Dermis microvascular lymphatic vessel endothelial cell (primary cell): ENCODE results near the gene DNAJA3. TPM values are rescaled to one million over a fixed set of nuclear protein-coding genes. Genes with fewer than 3 reads are reported as not detected.

ENCODE experiments used
- DNase-seq, 2 donors: peaks; one replicate each; pipeline versions ENCODE4 v3.0.0 to v3.0.0-alpha.2; 2010; ENCODE audit warnings: low read depth in 2 of 2
- total RNA-seq: library from RNA; depleted of rRNA; stranded (reverse); fragments of >200 nt; gene quantifications from 2 replicates; pipeline ENCODE4 v1.2.1, GENCODE V29; 2014

DNAJA3 gene
- total RNA-seq, 1 donor from 2014 or later: 38.0 TPM

DNA sequence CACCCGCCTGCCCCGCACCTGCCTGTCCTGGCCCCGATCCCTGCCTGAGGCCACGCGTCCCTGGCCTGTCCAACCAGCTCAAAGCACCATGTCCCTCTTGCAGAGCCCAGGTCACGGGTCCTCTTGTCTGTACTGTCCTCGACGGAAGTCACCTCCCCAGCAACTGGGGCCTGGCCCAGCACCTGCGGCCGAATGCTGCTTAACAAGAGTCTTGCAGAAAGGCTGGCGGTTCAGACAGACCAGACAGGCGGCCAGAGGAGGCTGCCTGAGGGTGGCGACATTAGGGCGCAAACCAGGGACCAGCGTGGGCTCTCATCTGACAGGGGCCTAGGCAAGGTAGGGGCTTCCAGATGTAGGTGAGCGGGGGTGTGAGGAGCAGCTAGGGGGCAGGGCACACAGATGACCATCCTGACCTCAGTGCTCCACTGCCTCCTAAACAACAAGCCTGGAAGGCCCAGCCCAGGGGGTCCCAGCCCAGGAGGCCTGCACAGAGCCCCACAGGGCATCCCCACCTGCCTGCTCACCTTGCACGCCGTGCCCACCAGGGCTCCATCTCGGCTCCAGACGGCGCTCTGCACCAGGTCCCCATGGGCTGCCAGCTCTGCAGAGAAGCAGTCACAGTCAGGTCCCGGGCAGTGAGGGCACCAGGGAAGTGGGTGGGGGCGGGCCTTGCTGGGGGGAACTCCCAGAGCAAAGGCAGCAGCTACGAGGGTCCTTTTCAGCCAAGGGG, 20.5 kb upstream of the DNAJA3 start:
- no peak for DNase-seq

GRCh38 chr16:4407543-4408322, 17.9 kb upstream of the DNAJA3 start:
- DNase-seq: no peak

DNA sequence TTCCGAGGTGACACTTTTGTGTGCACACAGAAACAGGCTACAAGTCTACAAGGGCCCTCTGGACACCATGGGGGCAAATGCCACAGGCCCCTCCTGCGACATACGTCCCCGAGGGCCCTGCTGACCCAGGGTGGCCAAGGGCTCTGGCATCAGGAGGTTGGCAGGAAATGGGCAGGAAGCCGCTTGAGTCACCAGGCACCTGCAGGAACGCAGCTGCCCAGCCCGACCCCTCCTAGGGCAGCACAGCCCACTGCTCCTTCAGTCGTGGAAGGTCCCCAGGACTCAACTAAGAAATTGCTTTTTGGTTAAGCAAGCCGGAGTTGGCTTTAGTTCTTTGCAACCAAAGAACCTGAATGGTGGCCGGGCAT, 17.4 kb upstream of the DNAJA3 start:
- peak in 1 of 2 donors; percentile 63 for DNase-seq

DNA sequence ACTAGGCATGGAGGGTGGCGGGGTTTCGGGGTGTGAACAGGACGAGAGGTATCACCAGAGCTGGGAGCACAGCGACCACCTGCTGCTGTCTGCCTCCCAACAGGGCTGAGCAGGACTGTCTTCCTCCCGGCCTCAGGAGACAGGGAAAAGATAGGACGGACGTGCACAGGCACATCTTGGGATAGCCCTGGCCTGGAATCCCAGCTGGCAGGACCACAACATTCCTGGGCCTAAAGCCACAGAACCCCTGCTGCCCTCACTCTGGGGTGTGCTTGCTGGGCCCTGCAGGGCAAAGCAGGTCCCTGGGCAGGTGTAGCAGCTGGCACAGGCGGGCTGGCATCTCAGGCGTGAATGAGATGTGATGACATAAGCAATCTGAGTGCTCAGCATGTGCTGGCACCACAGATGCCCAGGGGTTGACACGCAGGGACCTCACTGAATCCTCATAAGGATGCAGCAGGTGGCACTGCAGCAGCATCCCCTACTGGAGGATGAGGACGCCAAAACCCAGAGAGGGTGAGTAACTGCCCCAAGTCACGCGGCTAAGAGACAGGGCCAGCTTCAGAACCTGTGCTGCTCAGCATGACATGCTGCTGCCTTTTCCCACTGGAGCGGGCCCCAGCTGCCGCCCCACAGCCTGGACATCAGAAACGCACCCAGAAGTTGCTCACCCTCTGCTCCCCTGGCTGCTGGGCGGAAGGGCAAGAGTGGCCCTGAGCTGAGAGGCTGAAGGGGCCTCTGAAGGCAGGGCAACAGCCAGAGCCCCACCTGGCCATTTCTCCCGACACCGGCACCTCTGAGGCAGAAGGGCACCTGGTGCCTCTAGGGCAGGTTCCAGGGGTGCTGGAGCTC, 16.4 kb upstream of the DNAJA3 start:
- DNase-seq: no peak

DNA sequence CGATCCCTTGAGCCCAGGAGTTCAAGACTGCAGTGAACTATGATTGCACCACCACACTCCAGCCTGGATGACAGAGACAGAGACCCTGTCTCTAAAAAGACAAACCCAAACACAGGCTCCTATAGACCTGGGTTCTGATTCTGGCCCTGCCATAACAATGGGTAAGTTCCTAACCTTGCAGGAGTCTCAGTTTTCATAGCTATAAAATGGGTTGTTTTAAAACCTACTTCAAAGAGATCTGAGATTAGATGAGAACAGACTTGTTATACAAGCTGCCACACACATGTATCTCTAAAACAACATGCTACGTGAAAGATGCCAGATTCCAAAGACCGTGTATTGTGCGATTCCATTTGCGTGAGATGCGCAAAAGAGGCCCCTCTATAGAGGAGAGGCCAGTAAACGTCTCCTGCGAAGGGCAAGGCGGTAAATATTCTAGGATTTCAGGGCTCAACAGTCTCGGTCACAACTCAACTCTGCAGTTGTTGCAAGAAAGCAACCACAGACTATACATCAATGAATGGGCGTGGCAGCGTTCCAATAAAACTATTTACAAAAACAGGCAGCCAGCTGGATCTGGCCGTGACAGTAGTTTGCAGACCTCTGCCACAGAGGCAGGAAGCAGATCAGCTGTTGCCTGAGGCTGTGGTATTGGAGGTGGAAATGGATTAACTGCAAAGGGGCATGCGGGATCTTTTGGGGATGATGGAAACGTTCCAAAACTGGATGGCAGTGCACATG, 15.2 kb upstream of the DNAJA3 start:
- peak; percentile 84 to 88 for DNase-seq

DNA sequence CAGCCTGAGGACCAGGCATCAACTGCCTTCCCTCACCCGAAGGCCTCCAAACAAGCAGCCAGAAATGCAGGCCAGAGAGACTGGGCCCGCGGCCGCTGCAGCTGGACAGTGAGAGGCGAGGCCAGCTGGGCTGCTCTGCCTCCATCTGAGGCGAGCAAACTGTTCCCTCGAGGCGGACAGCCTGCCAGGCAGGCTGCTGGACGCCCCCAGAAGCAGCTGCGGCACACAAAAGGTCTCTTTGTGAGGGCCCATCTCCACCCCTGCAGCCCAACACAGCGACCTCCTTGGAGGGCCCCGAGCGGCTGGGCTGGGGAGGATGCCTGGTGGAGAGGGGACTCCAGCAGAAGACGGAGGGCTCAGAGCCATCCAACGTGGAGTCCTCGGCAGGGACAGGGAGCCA, 14.0 kb upstream of the DNAJA3 start:
- DNase-seq: no peak

DNA sequence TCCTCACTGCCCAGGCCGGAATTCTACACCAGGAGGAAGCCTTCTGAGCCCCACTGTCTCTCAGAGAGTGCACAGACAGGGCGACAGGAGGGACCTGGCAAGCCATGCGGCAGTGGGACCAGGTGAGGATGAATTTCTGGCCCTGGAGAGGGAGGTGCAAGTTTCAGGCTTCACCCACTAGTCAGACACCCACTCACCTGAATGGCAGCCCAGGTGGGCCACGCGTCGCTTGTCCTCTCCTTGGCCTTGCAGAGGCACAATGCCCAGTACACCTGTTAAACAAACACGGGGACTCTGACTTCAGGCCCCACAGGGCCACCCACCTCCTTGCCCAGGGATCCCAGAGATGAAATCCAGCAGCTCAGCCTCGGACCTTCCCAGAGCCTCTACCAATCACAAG, 13.5 kb upstream of the DNAJA3 start:
- DNase-seq: no peak

GRCh38 chr16:4412854-4413253, 12.8 kb upstream of the DNAJA3 start:
- no peak for DNase-seq

GRCh38 chr16:4414187-4414917, 11.3 kb upstream of the DNAJA3 start:
- no peak for DNase-seq

GRCh38 chr16:4415538-4416199, 10.0 kb upstream of the DNAJA3 start:
- peak in 1 of 2 donors; percentile 38 for DNase-seq

GRCh38 chr16:4416200-4417032, 9.3 kb upstream of the DNAJA3 start, which contains the start of gene CORO7:
Gene CORO7, minus strand, starts transcription at chr16:4416596. Its CDS starts 78 bp downstream, at chr16:4416518.
- DNase-seq: peak; percentile 68 to 91

DNA sequence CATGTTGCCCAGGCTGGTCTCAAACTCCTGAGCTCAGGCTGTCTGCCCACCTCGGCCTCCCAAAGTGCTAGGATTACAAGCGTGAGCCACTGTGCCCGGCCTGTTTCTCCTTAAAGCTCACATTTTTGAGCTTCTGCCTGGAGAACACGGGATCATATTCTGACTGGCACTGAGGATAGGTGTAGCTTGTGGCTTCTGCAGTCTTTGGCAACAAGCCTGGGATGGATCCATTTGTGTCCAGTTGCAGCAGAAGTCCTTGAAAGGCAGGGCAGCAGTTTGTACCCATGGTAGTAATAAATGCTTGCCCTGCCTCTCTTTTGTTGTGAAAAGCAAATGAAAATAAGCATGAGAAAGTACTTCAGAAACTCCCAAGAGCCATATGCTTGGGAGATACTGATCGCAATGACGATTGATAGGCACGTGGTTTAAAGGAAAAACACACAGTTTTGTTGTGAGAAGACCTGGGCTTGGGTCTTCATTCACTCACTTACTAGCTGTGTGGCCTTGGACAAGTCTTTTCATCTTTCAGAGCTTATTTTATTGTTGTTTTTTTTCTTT, 6.2 kb upstream of the DNAJA3 start:
- DNase-seq: no peak

DNA sequence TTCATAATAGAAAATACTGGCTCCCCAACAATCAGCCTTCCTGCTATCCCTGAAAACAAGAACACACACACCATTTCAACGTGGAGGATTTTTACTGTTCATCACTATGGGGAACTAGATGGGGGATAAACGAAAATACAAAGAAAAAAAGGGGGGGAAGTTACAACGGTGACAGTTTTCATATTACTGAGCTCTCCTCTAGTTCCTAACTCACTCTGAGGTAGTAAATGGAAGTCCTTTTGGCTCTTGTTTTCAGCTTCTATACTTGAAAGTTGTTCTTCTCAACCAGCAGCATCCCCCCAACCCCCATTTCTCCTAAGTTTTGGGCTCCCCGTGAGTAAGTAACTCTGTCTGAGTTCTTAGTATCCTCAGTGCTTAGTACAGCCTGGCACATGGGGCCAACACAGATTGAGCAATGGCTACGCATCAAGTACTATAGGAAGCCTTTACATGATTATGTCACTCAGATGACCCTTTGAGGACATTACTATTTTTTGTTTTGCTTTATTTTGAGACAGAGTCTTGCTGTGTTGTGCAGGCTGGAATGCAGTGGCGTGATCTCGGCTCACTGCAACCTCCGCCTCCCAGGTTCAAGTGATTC, 5.1 kb upstream of the DNAJA3 start:
- no peak for DNase-seq

DNA sequence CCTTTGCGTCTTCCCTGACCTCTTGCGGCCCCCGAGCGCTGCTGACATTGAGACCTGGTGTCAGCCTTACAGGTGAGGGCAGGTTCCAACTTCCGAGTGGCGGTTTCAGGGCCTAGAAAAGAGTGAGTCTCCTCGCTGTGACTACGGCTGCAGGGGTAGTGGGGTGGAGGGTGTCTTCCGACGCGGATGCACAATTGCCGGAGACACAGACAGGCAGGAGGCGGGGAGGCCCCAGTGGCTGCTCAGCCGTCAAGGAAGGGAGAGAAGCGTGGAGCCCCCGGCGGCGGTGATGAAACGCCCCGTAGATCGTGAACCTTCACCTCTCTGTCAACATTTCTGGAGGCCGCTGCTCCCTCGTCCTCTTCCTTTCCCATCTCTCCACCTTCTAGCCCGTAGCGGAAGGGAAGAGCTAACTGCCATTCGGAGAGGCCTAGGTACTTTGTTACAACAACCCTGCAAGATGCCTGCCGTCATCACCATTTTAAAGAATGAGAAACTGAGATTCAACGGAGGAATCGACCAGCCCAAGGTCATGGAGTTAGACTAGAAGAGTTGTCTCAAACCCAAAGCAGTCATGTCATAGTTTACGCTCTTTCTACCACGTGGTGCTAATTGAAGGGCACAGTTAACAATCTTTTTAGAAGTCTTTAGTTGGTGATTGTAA, 485 bp downstream of the DNAJA3 start:
- DNase-seq: peak in 1 of 2 donors; percentile 19

DNA sequence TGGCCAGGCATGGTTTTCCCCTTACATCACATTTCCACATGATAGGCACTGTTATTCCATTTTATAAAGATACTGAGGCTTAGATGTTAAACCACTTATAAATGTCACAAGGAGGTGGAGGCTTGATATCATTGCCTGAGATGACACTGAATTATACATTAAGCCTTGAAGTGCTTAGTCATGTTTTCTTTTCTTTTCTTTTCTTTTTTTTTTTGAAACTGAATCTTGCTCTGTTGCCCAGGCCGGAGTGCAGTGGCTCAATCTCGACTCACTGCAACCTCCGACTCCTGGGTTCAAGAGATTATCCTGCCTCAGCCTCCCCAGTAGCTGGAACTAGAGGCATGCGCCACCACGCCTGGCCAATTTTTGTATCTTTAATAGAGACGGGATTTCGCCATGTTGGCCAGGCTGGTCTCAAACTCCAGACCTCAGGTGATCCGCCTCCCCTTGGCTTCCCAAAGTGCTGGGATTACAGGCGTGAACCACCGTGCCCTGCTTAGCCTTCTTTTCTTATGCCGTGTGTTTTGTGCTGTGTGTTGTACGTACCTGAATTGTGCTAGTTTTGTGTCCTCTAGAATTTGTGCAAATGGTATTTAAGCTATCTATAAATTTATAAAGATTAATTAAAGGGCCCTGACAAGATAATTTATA, 1.2 kb downstream of the DNAJA3 start:
- DNase-seq: no peak

- no peak for DNase-seq
Observed at GRCh38 chr16:4428500-4428899, 2.8 kb downstream of the DNAJA3 start.

DNA sequence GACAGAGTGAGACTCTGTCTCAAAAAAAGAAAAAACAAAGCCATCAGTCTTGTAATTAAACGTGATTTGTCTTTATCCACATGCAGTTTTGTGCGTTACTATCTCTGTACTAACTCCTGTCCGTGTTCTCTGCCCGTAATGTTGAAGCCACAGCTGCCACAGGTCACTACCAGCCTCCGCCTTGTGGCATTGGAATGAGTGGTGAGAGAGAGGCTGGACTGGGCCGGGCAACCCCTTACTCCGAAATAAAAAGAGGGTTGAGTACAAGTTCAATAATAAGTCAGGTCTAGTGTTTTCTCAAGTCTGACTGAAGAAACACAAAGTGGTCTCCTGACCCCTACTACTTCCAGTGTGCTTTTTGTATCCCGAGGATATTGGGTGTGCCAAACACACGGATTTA, 5.4 kb downstream of the DNAJA3 start:
- DNase-seq: no peak
